OCI-LY1 (cell line): ENCODE measurements around the gene HMHB1.

Experiments
- H2AFZ ChIP-seq: fragments of 200-600 bp; sonication (generic), shearing (Covaris generic); 2 replicates; pipeline ENCODE4 v1.6.0; 2014; ENCODE audit warnings: antibody characterized with exemption, mild to moderate bottlenecking, low read length
- H3F3A ChIP-seq: fragments of 200-600 bp; sonication (generic), shearing (Covaris generic); 2 replicates; pipeline ENCODE4 v1.6.0; 2014; ENCODE audit warnings: mild to moderate bottlenecking, antibody characterized with exemption, low read length, moderate library complexity; ENCODE audit not compliant: insufficient read depth
- H3K27ac ChIP-seq: fragments of 200-600 bp; sonication (generic); 2 replicates; pipeline ENCODE4 v1.5.1; 2014; ENCODE audit warnings: low read length, mixed run types, mild to moderate bottlenecking, low read depth; ENCODE audit not compliant: poor library complexity, severe bottlenecking
- H3K27me3 ChIP-seq: fragments of 200-600 bp; sonication (generic); 2 replicates; pipeline ENCODE4 v1.6.0; 2014; ENCODE audit warnings: antibody characterized with exemption, mild to moderate bottlenecking, low read length, moderate library complexity; ENCODE audit not compliant: insufficient read depth
- H3K36me3 ChIP-seq: fragments of 200-600 bp; sonication (generic); 2 replicates; pipeline ENCODE4 v1.6.1; 2014; ENCODE audit warnings: mild to moderate bottlenecking, antibody characterized with exemption, low read length, moderate library complexity, mixed read lengths; ENCODE audit not compliant: insufficient read depth
- H3K4me1 ChIP-seq: fragments of 200-600 bp; sonication (generic); 2 replicates; pipeline ENCODE4 v1.5.1; 2014; ENCODE audit warnings: mild to moderate bottlenecking, low read length, moderate library complexity; ENCODE audit not compliant: insufficient read depth, severe bottlenecking
- H3K4me2 ChIP-seq: fragments of 200-600 bp; sonication (generic), shearing (Covaris generic); 2 replicates; pipeline ENCODE4 v1.6.1; 2014; ENCODE audit warnings: low read length
- H3K4me3 ChIP-seq: fragments of 200-600 bp; sonication (generic); 2 replicates; pipeline ENCODE4 v1.5.1; 2014; ENCODE audit warnings: low read length, low read depth, mild to moderate bottlenecking, mixed read lengths; ENCODE audit not compliant: poor library complexity, severe bottlenecking
- H3K79me2 ChIP-seq: fragments of 200-600 bp; shearing (Covaris generic); 2 replicates; pipeline ENCODE4 v1.6.1; 2016; ENCODE audit warnings: mixed run types, low read length, mixed read lengths; ENCODE audit not compliant: insufficient read depth
- H3K9ac ChIP-seq: fragments of 200-600 bp; sonication (generic), shearing (Covaris generic); 2 replicates; pipeline ENCODE4 v1.6.1; 2014; ENCODE audit warnings: mild to moderate bottlenecking, low read length, mixed read lengths
- H3K9me2 ChIP-seq: fragments of 200-600 bp; sonication (generic), shearing (Covaris generic); 2 replicates; pipeline ENCODE4 v1.6.1; 2014; ENCODE audit warnings: low read depth, mild to moderate bottlenecking, low read length, mixed read lengths
- H3K9me3 ChIP-seq: fragments of 200-600 bp; shearing (Covaris generic); 2 replicates; pipeline ENCODE4 v1.6.1; 2014; ENCODE audit warnings: low read length, mixed read lengths
- H4K20me1 ChIP-seq: fragments of 200-600 bp; sonication (generic), shearing (Covaris generic); 2 replicates; pipeline ENCODE4 v1.6.0; 2016; ENCODE audit warnings: mild to moderate bottlenecking, low read length; ENCODE audit not compliant: insufficient read depth
- CTCF ChIP-seq: fragments of 200-600 bp; sonication (generic), shearing (Covaris generic); IDR thresholded peaks from 2 replicates; pipeline ENCODE4 v1.5.1; 2017; ENCODE audit warnings: mild to moderate bottlenecking, antibody characterized with exemption, low read length, moderate library complexity, mixed read lengths
- EZH2 ChIP-seq: fragments of 200-600 bp; sonication (generic), shearing (Covaris generic); IDR thresholded peaks from 2 replicates; pipeline ENCODE4 v1.8.0; 2017; ENCODE audit warnings: borderline replicate concordance, mixed run types, mild to moderate bottlenecking, antibody characterized with exemption, low read length, moderate library complexity, mixed read lengths

HMHB1 gene

GRCh38 chr5:143779506-143779905 is 32.5 kb upstream of the HMHB1 start:
- Histone ChIP-seq H3K27ac (no peak overlapping the region), H3K36me3 (no peaks in the 10 kb centered on the region), H3K9me3 (peaks cover 3% of the 10 kb centered on the region; the same call in 1 of the 2 replicates), H4K20me1 (no peaks in the 10 kb centered on the region), H3K4me2 (no peak overlapping the region), H2AFZ (no peak overlapping the region), H3F3A (no peaks in the 10 kb centered on the region), H3K4me3 (no peak overlapping the region), H3K9ac (no peak overlapping the region), H3K27me3 (no peaks in the 10 kb centered on the region), H3K4me1 (no peaks in the 10 kb centered on the region), H3K79me2 (no peaks in the 10 kb centered on the region), H3K9me2 (no peaks in the 10 kb centered on the region)
- no peak for TF ChIP-seq EZH2
- no peak for TF ChIP-seq CTCF

- H3K36me3 ChIP-seq, result no peaks in the 10 kb centered on the region
- H3K9me2 ChIP-seq, result no peaks in the 10 kb centered on the region
- peaks cover 3% of the 10 kb centered on the region; the same call in 1 of the 2 replicates for H3K9me3 ChIP-seq
- no peaks in the 10 kb centered on the region for H4K20me1 ChIP-seq
- no peak overlapping the region for H2AFZ ChIP-seq
- no peak overlapping the region for H3K4me3 ChIP-seq
- H3K9ac ChIP-seq, result no peak overlapping the region
- no peak overlapping the region for H3K27ac ChIP-seq
- H3F3A ChIP-seq, result no peaks in the 10 kb centered on the region
- H3K4me1 ChIP-seq, result peaks cover 3% of the 10 kb centered on the region
- H3K79me2 ChIP-seq, result no peaks in the 10 kb centered on the region
- H3K27me3 ChIP-seq, result no peaks in the 10 kb centered on the region
- TF ChIP-seq EZH2, result no peak
- TF ChIP-seq CTCF, result no peak
- no peak overlapping the region for H3K4me2 ChIP-seq
Observed at GRCh38 chr5:143781993-143782520, 29.9 kb upstream of the HMHB1 start.

- Histone ChIP-seq H3K4me2 (no peak overlapping the region), H3K27ac (no peak overlapping the region), H3K9ac (no peak overlapping the region), H3F3A (no peaks in the 10 kb centered on the region), H4K20me1 (no peaks in the 10 kb centered on the region), H3K9me3 (peaks cover 3% of the 10 kb centered on the region; the same call in 1 of the 2 replicates), H3K79me2 (no peaks in the 10 kb centered on the region), H3K36me3 (no peaks in the 10 kb centered on the region), H3K9me2 (no peaks in the 10 kb centered on the region), H3K4me3 (no peak overlapping the region), H3K27me3 (no peaks in the 10 kb centered on the region), H3K4me1 (peaks cover 3% of the 10 kb centered on the region), H2AFZ (no peak overlapping the region)
- TF ChIP-seq EZH2 (no peak), CTCF (no peak)
Observed at GRCh38 chr5:143782588-143783386, 29.2 kb upstream of the HMHB1 start.
